C4-2B (cell line): ENCODE data around the gene FOXF1.

Source experiments
- H3K27ac ChIP-seq: fragments of 450-650 bp; 2 replicates; pipeline ENCODE4 v1.5.1; 2017
- CTCF ChIP-seq: fragments of 450-650 bp; conservative IDR thresholded peaks from 2 replicates; pipeline ENCODE4 v1.5.1; 2017; ENCODE audit warnings: mild to moderate bottlenecking
- ZFX ChIP-seq: fragments of 450-650 bp; IDR thresholded peaks from 2 replicates; pipeline ENCODE4 v1.6.1; 2017

Gene FOXF1

GRCh38 chr16:86511317-86512161 lies 1.2 kb downstream of the FOXF1 start:
- H3K27ac ChIP-seq: no peak overlapping the region
- TF ChIP-seq ZFX (no peak), CTCF (no peak)

DNA sequence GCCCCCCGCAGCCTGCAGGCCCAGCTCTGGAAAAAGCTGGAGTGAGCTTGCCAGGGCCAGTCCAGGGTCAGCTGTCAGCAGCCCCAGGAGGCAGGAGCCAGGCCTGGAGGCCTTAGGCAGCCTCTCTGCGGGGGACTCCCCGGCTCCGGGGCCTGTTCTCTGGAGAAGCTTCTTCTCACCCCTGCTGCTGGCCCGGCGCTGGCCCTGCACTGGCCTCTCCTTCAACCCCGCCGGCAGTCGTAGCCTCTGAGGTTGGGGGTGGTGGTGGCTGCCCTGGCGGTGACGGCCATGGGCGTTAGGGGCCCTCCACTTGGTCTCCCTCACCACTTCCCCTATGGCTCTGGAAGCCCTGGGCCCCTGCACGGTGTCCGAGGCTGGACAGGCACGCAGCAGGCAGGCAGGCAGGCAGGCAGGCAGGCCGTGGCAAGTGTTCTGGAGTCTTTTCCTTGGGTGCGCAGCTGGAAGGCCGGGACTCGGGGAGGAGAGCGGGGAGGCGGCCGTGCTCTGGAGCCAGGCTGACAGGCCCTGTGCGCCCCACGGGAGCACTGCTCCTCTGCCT lies 2.1 kb downstream of the FOXF1 start:
- TF ChIP-seq ZFX (no peak), CTCF (no peak)
- no peak overlapping the region for H3K27ac ChIP-seq

DNA sequence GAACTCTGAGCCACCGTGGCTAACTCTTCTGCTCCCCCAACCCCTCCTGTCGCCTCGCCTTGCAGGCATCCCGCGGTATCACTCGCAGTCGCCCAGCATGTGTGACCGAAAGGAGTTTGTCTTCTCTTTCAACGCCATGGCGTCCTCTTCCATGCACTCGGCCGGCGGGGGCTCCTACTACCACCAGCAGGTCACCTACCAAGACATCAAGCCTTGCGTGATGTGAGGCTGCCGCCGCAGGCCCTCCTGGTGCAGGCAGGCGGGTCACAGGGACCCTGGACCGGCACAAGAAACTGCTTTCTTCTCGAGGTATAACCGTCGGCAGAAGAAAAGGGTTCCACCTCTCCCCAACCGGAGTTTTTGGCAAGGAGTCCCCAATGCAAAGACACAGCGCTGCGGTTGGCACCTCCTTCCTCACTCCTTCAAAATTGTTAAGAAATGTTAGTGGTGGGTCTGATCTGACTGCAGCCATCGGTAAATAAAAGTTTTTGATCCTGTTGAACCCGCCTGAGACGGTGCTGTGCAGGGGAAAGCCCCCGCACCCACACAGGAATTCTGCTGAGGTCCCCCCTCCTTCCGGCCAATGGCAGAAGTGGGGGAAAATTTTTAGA lies 2.6 kb downstream of the FOXF1 start:
- no peak overlapping the region for H3K27ac ChIP-seq
- TF ChIP-seq CTCF: no peak

DNA sequence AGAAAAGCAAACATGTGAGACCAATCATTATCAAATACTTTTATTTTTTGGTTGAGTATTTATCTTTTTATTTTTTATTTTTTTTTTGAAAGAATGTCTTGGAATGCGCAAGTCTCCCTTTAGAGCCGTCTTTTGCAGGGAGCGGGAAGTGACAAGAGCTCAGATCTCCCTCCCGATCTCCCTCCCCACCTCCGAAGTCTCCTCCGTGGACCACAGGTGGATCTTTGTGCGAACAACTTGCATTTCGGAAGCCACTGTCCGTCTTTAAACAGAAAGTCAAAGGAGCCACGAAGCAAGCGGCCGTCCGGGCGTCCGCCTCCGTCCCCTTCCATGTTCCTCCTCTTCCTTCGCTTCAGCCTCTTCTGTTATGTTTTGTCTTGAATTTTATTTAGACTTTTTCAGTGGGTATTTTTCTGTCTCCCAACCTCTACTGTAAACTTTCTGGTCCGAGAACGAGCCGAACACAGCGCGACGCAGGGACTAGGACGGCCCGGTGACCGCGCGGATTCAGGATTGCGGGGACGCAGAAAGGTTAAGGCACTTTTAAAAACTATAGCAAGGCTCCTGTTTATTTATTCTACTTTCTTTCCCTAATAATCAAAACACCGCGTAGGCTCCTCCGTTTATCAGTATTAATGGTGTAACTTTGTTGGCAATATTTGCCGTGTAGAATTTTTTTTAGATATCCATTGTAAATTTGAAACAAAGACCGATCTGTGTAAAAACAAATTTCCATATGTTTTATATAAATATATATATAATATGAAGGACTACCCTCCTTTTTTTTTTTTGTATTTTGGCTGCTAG lies 3.3 kb downstream of the FOXF1 start:
- H3K27ac ChIP-seq: no peak overlapping the region
- TF ChIP-seq CTCF (no peak), ZFX (no peak)

DNA sequence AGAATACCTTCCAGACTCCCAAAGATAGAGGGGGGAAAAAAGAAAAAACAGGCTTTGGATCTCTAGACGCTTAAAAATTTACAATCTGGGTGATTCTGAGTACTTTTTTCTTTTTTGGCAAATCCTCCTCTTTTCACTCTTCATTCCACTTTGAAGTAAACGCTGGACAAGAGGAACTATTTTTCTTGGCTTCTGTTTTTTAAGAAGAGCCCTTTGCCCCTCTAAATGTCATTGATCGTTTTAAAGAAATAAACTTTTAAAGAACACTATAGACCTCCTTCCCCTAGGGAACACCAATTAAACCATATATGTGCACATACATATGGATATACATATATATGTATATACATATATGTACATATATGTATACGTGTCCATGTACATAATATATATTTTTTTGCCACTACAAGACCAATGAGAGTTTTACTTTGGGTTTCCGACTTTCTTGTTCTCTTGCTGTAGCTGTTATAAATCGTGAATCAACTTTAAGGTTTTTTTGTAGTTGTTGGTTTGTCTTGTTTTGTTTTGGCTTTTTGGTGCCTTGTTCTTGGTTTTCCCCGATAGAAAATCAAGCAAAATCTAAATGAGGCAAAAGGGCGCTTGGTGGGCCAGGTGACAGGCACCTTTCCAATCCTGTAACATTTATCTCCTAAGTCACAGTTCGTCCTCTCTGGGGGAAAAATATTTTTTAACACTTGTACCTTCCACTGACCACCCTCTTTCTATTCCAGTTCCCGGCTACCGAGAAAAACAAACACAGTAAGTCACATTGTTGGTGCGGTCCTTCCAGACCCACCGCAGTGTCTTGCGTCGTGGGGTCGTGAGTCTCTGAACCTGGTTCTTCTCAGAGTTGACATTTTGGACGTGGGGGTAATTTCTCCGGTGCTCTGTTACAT lies 4.4 kb downstream of the FOXF1 start:
- TF ChIP-seq CTCF: no peak
- TF ChIP-seq ZFX: no peak
- H3K27ac ChIP-seq: no peak overlapping the region

DNA sequence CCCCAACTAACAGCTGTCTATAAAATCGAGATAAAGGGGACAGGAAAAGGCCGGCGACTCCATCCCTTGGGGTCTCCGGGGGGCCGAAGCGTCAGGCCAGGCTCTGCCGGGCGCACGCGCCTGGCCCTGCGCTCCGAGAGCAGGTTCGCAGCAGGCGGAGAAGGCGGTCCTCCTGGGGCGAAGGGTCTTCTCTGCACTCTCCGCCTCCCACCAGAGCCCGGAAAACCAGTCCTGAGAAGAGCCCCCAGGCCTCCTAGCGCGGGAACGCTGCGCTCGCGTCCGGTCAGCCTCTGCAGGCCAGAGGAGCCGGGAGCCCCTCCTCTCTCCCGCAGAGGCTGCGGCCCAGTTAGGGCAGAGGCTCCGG lies 5.1 kb downstream of the FOXF1 start:
- TF ChIP-seq ZFX (no peak), CTCF (no peak)
- no peak overlapping the region for H3K27ac ChIP-seq
